ENCODE data around the gene ADD3. TPM values are rescaled to one million over a fixed set of nuclear protein-coding genes. Genes with fewer than 3 reads are reported as not detected.

ADD3 gene
- total and polyA plus RNA-seq, 4 donors, result 15.4 to 55.9 (median 22.8) TPM

GRCh38 chr10:110107430-110107829 lies 99.6 kb downstream of the ADD3 start:
- DNase-seq (ENCODE audit: low spot score), result no peak
- WGBS, result 86% methylated on average over 6 of the region's 6 CpGs
- H3K36me3 ChIP-seq (ENCODE audit: control insufficient read depth in 4 of 4, insufficient read depth in 3 of 4, low read depth in 1 of 4, low read length in 3 of 4), result no peaks in the 10 kb centered on the region
- peaks cover 0 to 3% (median 0%) of the 10 kb centered on the region in 4 donors for H3K4me1 ChIP-seq (ENCODE audit: control insufficient read depth in 4 of 4, insufficient read depth in 4 of 4, low read length in 3 of 4)
- H3K27ac ChIP-seq (ENCODE audit: low read depth in 1 of 2, low read length in 2 of 2), result no peak overlapping the region
- H3K9ac ChIP-seq (ENCODE audit: low read depth in 1 of 2, low read length in 2 of 2), result no peak overlapping the region
- H3K27me3 ChIP-seq (ENCODE audit: control insufficient read depth in 4 of 4, insufficient read depth in 4 of 4, low read length in 3 of 4), result no peaks in the 10 kb centered on the region
- no peak overlapping the region for H3K4me3 ChIP-seq (ENCODE audit: low read depth in 1 of 3, low read length in 3 of 3)
- no peaks in the 10 kb centered on the region for H3K9me3 ChIP-seq (ENCODE audit: control insufficient read depth in 4 of 4, low read length in 3 of 4)
- TF ChIP-seq SP1 (IDR thresholded peaks at IDR 0.05) (no peak), YY1 (IDR thresholded peaks at IDR 0.05) (no peak)

- Histone ChIP-seq H3K27ac (ENCODE audit: low read depth in 1 of 2, low read length in 2 of 2) (no peak overlapping the region), H3K9ac (ENCODE audit: low read depth in 1 of 2, low read length in 2 of 2) (no peak overlapping the region), H3K27me3 (ENCODE audit: control insufficient read depth in 4 of 4, insufficient read depth in 4 of 4, low read length in 3 of 4) (no peaks in the 10 kb centered on the region), H3K4me3 (ENCODE audit: low read depth in 1 of 3, low read length in 3 of 3) (no peak overlapping the region), H3K4me1 (ENCODE audit: control insufficient read depth in 4 of 4, insufficient read depth in 4 of 4, low read length in 3 of 4) (peaks cover 0 to 3% (median 0%) of the 10 kb centered on the region in 4 donors), H3K9me3 (ENCODE audit: control insufficient read depth in 4 of 4, low read length in 3 of 4) (no peaks in the 10 kb centered on the region), H3K36me3 (ENCODE audit: control insufficient read depth in 4 of 4, insufficient read depth in 3 of 4, low read depth in 1 of 4, low read length in 3 of 4) (peaks cover 0 to 2% (median under 1%) of the 10 kb centered on the region in 4 donors)
- TF ChIP-seq HNF4A (conservative IDR thresholded peaks at IDR 0.05) (no peak), MAX (IDR thresholded peaks at IDR 0.05) (no peak), FOXA1 (IDR thresholded peaks at IDR 0.05) (no peak), CTCF (IDR thresholded peaks at IDR 0.05; ENCODE audit: low read depth, low read length, missing input control) (no peak), SP1 (IDR thresholded peaks at IDR 0.05) (no peak), HNF4G (IDR thresholded peaks at IDR 0.05) (no peak), FOXA2 (IDR thresholded peaks at IDR 0.05) (no peak), YY1 (IDR thresholded peaks at IDR 0.05) (no peak), JUND (IDR thresholded peaks at IDR 0.05) (no peak), TAF1 (conservative IDR thresholded peaks at IDR 0.05) (no peak), NR2F2 (IDR thresholded peaks at IDR 0.05) (no peak), RAD21 (IDR thresholded peaks at IDR 0.05) (no peak), EGR1 (IDR thresholded peaks at IDR 0.05; ENCODE audit: low read depth in 2 of 2) (no peak), ATF3 (IDR thresholded peaks at IDR 0.05) (no peak), REST (IDR thresholded peaks at IDR 0.05) (no peak)
- DNase-seq (ENCODE audit: low spot score), result no peak
Measured at GRCh38 chr10:110107887-110108286, 100.1 kb downstream of the ADD3 start.
